GM12878 (cell line): ENCODE results near the gene TAF6L.

Source experiments
- CEBPB ChIP-seq, 2 experiments: fragments of 150-350 bp in 1 of 2; IDR thresholded peaks; 2 replicates each; pipeline ENCODE4 v1.6.1; 2012 to 2014; ENCODE audit warnings: low read depth in 2 of 2, low read length in 2 of 2, borderline replicate concordance in 1 of 2, inconsistent platforms in 1 of 2
- CHD4 ChIP-seq: fragments of 200-600 bp; sonication (generic); IDR thresholded peaks from 2 replicates; pipeline ENCODE4 v1.6.1; 2016; ENCODE audit warnings: mild to moderate bottlenecking
- HDGF ChIP-seq: fragments of 450-650 bp; IDR thresholded peaks from 2 replicates; pipeline ENCODE4 v1.6.1; 2016; ENCODE audit warnings: antibody characterized with exemption
- JUNB ChIP-seq: IDR thresholded peaks from 2 replicates; pipeline ENCODE4 v1.6.1; 2016; ENCODE audit warnings: antibody characterized with exemption, mild to moderate bottlenecking
- MXI1 ChIP-seq: fragments of 150-350 bp; IDR thresholded peaks from 2 replicates; pipeline ENCODE4 v1.6.1; 2011; ENCODE audit warnings: low read depth, mild to moderate bottlenecking, inconsistent platforms, low read length, improper control_type of control experiment
- NR2C2 ChIP-seq: IDR thresholded peaks from 2 replicates; pipeline ENCODE4 v1.6.1; 2011; ENCODE audit warnings: borderline replicate concordance, low read depth; ENCODE audit not compliant: control insufficient read depth, insufficient read length
- POLR2AphosphoS5 ChIP-seq: IDR thresholded peaks from 2 replicates; pipeline ENCODE4 v1.6.1; 2011; ENCODE audit warnings: mild to moderate bottlenecking, low read length, inconsistent platforms
- SMARCA5 ChIP-seq: fragments of 450-650 bp; IDR thresholded peaks from 2 replicates; pipeline ENCODE4 v1.6.1; 2017; ENCODE audit warnings: mild to moderate bottlenecking
- SP1 ChIP-seq: IDR thresholded peaks from one replicate; pipeline ENCODE4 v1.6.1; 2011; ENCODE audit warnings: low read depth, low read length
- YY1 ChIP-seq: IDR thresholded peaks from 2 replicates; pipeline ENCODE4 v1.6.1; 2011; ENCODE audit warnings: low read depth, mild to moderate bottlenecking, low read length
- ZNF274 ChIP-seq: IDR thresholded peaks from one replicate; pipeline ENCODE4 v1.8.0; 2011; ENCODE audit not compliant: insufficient read length, insufficient read depth
- TF ChIP-seq, protein P1 (sequence below): fragments of 450-650 bp; IDR thresholded peaks from 2 replicates; pipeline ENCODE4 v1.6.1; 2017; ENCODE audit warnings: mild to moderate bottlenecking, moderate library complexity
- TF ChIP-seq, protein P2 (sequence below): fragments of 150-350 bp; IDR thresholded peaks from 2 replicates; pipeline ENCODE4 v1.6.1; 2014; ENCODE audit warnings: mild to moderate bottlenecking, low read depth, low read length
- TF ChIP-seq, protein P3 (sequence below), 3 experiments: IDR thresholded peaks in 2 of 3; conservative IDR thresholded peaks in 1 of 3; 2 replicates each; pipeline ENCODE4 v1.5.1; 2011; ENCODE audit warnings: low read depth in 3 of 3, low read length in 3 of 3, mild to moderate bottlenecking in 3 of 3, control low read depth in 2 of 3, moderate library complexity in 2 of 3, inconsistent platforms in 1 of 3, mixed read lengths in 1 of 3; ENCODE audit not compliant: control insufficient read depth in 2 of 3, insufficient read depth in 1 of 3; ENCODE audit errors: extremely low read depth in 1 of 3

DNA sequence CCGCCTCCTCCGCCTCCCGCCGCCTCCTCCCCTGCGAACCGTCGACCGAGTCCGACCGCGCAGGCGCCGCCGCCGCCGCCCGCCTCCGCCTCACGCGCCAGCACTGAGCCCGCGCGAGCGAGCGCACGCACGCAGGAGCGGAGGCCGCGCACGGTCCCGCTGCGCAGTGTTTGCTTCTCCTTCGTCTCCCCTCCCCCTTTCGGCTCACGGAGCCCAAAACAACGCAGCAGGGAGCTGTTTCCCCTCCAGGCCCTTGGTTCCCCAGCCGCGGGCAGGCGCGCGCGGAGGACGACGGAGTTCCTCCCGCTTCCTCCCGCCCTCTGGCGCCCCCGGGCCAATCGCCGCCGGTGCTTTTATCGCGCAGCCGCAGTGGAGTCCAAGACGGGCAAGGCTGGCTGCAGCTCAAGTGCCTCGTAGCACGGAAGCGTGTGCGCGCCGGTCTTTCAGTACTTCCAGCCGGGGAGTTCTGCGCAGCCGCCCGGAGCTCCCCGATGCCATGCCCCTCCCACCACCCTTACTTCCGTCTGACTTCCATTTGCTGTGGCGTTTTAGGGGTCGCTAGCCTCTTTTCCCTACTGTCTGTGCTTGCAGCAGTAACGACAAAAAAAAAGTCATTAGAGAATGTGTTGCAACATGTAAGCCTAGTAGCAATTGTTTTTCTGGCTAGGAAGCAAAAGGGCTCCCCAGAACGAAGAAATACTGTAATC, 43.9 kb upstream of the TAF6L start, which contains the start of gene HNRNPUL2:
- TF ChIP-seq SMARCA5 (no peak; the same call in 1 of the 2 replicates), POLR2AphosphoS5 (peak; percentile 93), HDGF (peak; percentile 93), NR2C2 (no peak), SP1 (no peak), ZNF274 (no peak), CHD4 (no peak), CEBPB (IDR thresholded peaks at IDR 0.05; ENCODE audit: borderline replicate concordance in 1 of 2, low read depth in 2 of 2, low read length in 2 of 2) (no peak), JUNB (no peak), MXI1 (peak; percentile 81), YY1 (peak; percentile 55)
- TF ChIP-seq, protein P1, sequence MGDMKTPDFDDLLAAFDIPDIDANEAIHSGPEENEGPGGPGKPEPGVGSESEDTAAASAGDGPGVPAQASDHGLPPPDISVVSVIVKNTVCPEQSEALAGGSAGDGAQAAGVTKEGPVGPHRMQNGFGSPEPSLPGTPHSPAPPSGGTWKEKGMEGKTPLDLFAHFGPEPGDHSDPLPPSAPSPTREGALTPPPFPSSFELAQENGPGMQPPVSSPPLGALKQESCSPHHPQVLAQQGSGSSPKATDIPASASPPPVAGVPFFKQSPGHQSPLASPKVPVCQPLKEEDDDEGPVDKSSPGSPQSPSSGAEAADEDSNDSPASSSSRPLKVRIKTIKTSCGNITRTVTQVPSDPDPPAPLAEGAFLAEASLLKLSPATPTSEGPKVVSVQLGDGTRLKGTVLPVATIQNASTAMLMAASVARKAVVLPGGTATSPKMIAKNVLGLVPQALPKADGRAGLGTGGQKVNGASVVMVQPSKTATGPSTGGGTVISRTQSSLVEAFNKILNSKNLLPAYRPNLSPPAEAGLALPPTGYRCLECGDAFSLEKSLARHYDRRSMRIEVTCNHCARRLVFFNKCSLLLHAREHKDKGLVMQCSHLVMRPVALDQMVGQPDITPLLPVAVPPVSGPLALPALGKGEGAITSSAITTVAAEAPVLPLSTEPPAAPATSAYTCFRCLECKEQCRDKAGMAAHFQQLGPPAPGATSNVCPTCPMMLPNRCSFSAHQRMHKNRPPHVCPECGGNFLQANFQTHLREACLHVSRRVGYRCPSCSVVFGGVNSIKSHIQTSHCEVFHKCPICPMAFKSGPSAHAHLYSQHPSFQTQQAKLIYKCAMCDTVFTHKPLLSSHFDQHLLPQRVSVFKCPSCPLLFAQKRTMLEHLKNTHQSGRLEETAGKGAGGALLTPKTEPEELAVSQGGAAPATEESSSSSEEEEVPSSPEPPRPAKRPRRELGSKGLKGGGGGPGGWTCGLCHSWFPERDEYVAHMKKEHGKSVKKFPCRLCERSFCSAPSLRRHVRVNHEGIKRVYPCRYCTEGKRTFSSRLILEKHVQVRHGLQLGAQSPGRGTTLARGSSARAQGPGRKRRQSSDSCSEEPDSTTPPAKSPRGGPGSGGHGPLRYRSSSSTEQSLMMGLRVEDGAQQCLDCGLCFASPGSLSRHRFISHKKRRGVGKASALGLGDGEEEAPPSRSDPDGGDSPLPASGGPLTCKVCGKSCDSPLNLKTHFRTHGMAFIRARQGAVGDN = no peak; the same call in none of the 2 replicates
- TF ChIP-seq, protein P2, sequence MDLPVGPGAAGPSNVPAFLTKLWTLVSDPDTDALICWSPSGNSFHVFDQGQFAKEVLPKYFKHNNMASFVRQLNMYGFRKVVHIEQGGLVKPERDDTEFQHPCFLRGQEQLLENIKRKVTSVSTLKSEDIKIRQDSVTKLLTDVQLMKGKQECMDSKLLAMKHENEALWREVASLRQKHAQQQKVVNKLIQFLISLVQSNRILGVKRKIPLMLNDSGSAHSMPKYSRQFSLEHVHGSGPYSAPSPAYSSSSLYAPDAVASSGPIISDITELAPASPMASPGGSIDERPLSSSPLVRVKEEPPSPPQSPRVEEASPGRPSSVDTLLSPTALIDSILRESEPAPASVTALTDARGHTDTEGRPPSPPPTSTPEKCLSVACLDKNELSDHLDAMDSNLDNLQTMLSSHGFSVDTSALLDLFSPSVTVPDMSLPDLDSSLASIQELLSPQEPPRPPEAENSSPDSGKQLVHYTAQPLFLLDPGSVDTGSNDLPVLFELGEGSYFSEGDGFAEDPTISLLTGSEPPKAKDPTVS = no peak
- TF ChIP-seq, protein P3, sequence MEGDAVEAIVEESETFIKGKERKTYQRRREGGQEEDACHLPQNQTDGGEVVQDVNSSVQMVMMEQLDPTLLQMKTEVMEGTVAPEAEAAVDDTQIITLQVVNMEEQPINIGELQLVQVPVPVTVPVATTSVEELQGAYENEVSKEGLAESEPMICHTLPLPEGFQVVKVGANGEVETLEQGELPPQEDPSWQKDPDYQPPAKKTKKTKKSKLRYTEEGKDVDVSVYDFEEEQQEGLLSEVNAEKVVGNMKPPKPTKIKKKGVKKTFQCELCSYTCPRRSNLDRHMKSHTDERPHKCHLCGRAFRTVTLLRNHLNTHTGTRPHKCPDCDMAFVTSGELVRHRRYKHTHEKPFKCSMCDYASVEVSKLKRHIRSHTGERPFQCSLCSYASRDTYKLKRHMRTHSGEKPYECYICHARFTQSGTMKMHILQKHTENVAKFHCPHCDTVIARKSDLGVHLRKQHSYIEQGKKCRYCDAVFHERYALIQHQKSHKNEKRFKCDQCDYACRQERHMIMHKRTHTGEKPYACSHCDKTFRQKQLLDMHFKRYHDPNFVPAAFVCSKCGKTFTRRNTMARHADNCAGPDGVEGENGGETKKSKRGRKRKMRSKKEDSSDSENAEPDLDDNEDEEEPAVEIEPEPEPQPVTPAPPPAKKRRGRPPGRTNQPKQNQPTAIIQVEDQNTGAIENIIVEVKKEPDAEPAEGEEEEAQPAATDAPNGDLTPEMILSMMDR (IDR thresholded peaks at IDR 0.05 in 2 of 3, conservative IDR thresholded peaks at IDR 0.05 in 1 of 3; ENCODE audit: control insufficient read depth in 2 of 3, extremely low read depth in 1 of 3, insufficient read depth in 1 of 3, low read depth in 3 of 3, low read length in 3 of 3) = no peak
